Kidney epithelial cell (primary cell): ENCODE results near the gene GMPR2. TPM values are rescaled to one million over a fixed set of nuclear protein-coding genes. Genes with fewer than 3 reads are reported as not detected.

Source experiments
- DNase-seq: peaks from one replicate; pipeline ENCODE4 v3.0.0-alpha.2; 2010; ENCODE audit warnings: low read depth
- H3K27me3 ChIP-seq: 2 replicates; pipeline ENCODE4 v1.6.0; 2011; ENCODE audit warnings: low read length; ENCODE audit not compliant: control insufficient read depth, insufficient read depth
- H3K36me3 ChIP-seq: 2 replicates; pipeline ENCODE4 v1.5.1; 2011; ENCODE audit warnings: low read length; ENCODE audit not compliant: control insufficient read depth, insufficient read depth
- H3K4me3 ChIP-seq: 2 replicates; pipeline ENCODE4 v1.5.1; 2011; ENCODE audit warnings: low read depth, mild to moderate bottlenecking, control low read depth, low read length
- total RNA-seq: library from RNA; depleted of rRNA; stranded (reverse); fragments of >200 nt; gene quantifications from 2 replicates; pipeline ENCODE4 v1.2.3, GENCODE V29; 2015
- TF ChIP-seq, protein P1 (sequence below): IDR thresholded peaks from 2 replicates; pipeline ENCODE4 v1.5.1; 2011; ENCODE audit warnings: mild to moderate bottlenecking, moderate library complexity, low read length, control low read depth, inconsistent platforms; ENCODE audit not compliant: insufficient read depth, poor library complexity, severe bottlenecking

The GMPR2 gene
- total RNA-seq, 1 donor from 2014 or later = 54.7 TPM

GRCh38 chr14:24206260-24207103 is 26.2 kb upstream of the GMPR2 start:
- Histone ChIP-seq H3K27me3 (no peaks in the 10 kb centered on the region), H3K36me3 (no peaks in the 10 kb centered on the region), H3K4me3 (no peak overlapping the region)
- TF ChIP-seq, protein P1, sequence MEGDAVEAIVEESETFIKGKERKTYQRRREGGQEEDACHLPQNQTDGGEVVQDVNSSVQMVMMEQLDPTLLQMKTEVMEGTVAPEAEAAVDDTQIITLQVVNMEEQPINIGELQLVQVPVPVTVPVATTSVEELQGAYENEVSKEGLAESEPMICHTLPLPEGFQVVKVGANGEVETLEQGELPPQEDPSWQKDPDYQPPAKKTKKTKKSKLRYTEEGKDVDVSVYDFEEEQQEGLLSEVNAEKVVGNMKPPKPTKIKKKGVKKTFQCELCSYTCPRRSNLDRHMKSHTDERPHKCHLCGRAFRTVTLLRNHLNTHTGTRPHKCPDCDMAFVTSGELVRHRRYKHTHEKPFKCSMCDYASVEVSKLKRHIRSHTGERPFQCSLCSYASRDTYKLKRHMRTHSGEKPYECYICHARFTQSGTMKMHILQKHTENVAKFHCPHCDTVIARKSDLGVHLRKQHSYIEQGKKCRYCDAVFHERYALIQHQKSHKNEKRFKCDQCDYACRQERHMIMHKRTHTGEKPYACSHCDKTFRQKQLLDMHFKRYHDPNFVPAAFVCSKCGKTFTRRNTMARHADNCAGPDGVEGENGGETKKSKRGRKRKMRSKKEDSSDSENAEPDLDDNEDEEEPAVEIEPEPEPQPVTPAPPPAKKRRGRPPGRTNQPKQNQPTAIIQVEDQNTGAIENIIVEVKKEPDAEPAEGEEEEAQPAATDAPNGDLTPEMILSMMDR = no peak
- no peak for DNase-seq

DNA sequence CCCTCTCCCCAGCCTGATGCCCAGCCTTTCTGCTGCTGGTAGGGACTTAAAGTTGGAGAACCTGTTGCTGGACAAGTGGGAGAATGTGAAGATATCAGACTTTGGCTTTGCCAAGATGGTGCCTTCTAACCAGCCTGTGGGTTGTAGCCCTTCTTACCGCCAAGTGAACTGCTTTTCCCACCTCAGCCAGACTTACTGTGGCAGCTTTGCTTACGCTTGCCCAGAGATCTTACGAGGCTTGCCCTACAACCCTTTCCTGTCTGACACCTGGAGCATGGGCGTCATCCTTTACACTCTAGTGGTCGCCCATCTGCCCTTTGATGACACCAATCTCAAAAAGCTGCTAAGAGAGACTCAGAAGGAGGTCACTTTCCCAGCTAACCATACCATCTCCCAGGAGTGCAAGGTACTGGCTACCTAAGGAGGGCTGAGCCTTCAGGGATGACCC is 25.6 kb upstream of the GMPR2 start:
- Histone ChIP-seq H3K36me3 (no peaks in the 10 kb centered on the region), H3K4me3 (no peak overlapping the region), H3K27me3 (no peaks in the 10 kb centered on the region)
- TF ChIP-seq, protein P1 = no peak
- DNase-seq = no peak

GRCh38 chr14:24207625-24208024 is 25.1 kb upstream of the GMPR2 start:
- H3K36me3 ChIP-seq = no peaks in the 10 kb centered on the region
- no peak for DNase-seq
- TF ChIP-seq, protein P1 = no peak
- no peaks in the 10 kb centered on the region for H3K27me3 ChIP-seq
- no peak overlapping the region for H3K4me3 ChIP-seq

GRCh38 chr14:24211311-24211710 is 21.4 kb upstream of the GMPR2 start:
- no peak overlapping the region for H3K4me3 ChIP-seq
- DNase-seq = no peak
- H3K27me3 ChIP-seq = no peaks in the 10 kb centered on the region
- TF ChIP-seq, protein P1 = no peak
- no peaks in the 10 kb centered on the region for H3K36me3 ChIP-seq

- TF ChIP-seq, protein P1 = peak; percentile 47
- H3K36me3 ChIP-seq = peaks cover 3% of the 10 kb centered on the region
- H3K27me3 ChIP-seq = no peaks in the 10 kb centered on the region
- DNase-seq = peak; percentile 96
- H3K4me3 ChIP-seq = peak within 1 kb of the TSS; percentile 77
Measured at GRCh38 chr14:24212924-24213865, 19.5 kb upstream of the GMPR2 start, which contains the start of gene CHMP4A. TSS of gene CHMP4A (minus strand) at chr14:24213488. CDS start at chr14:24213439, 49 bp downstream.
